Mucosa of rectum (tissue), 2 donors: ENCODE results near the gene CFAP53.

ENCODE experiments used
- H3K27ac ChIP-seq, 2 donors: one replicate each; pipeline ENCODE4 v1.7.0; 2013; ENCODE audit warnings: inconsistent platforms in 2 of 2, low read depth in 2 of 2, low read length in 2 of 2
- H3K27me3 ChIP-seq, 2 donors: one replicate each; pipeline ENCODE4 v1.7.0; 2013; ENCODE audit warnings: low read length in 2 of 2; ENCODE audit not compliant: control insufficient read depth in 2 of 2, insufficient read depth in 2 of 2
- H3K36me3 ChIP-seq, 2 donors: one replicate each; pipeline ENCODE4 v1.7.0; 2013; ENCODE audit warnings: low read length in 2 of 2; ENCODE audit not compliant: control insufficient read depth in 2 of 2, insufficient read depth in 2 of 2
- H3K4me1 ChIP-seq, 2 donors: one replicate each; pipeline ENCODE4 v1.7.0; 2013; ENCODE audit warnings: low read length in 2 of 2, mild to moderate bottlenecking in 1 of 2; ENCODE audit not compliant: control insufficient read depth in 2 of 2, insufficient read depth in 2 of 2
- H3K4me3 ChIP-seq, 2 donors: one replicate each; pipeline ENCODE4 v1.7.0; 2013; ENCODE audit warnings: low read length in 2 of 2
- H3K9ac ChIP-seq, 2 donors: one replicate each; pipeline ENCODE4 v1.7.0; 2013; ENCODE audit warnings: low read length in 2 of 2, low read depth in 1 of 2, mild to moderate bottlenecking in 1 of 2
- H3K9me3 ChIP-seq, 2 donors: one replicate each; pipeline ENCODE4 v1.7.0; 2013; ENCODE audit warnings: low read length in 2 of 2; ENCODE audit not compliant: control insufficient read depth in 2 of 2
- donor health status: healthy.
- donor health status: Normal muscosa, but diverticular disease.

The CFAP53 gene

DNA sequence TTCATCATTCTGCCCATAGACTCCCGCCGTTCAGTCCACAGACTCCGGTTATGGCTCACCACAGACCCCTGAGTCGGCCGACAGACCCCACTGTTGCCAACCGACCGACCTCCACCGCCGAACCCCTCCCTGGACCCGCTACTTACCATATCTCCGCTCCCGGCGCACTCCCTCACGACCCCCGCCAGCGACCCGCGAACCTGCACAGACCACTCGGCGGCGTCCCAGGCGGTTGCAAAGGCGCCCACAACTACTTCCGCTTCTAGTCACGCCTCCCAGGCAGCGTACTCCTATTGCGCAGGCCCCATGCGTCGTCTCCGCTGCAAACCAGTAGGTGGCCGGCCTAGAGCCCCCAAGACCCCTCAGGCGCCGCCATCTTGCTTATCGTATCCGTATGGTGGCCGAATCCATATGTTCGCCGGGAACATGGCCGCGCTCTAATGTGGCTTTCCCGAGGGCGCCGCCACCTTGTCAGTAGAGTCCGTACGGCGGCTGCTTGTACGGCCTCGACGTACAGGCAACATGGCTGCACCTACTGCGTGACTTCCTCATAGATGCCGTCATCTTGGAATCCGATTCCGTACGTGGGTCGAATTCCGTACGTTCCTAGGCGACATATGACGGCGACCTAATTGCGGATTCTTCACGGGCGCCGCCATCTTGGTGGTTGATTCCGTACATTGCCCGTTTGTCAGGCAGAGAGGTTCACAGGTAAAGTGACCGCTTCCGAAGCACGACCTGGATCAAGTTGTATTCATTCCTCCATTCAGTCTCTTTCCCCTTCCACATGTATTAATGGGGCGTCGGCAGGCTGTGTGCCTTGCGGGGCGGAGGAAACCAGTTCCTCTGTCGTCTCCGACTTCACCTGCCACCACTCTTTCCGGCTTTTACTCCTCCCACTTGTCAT lies 21.4 kb upstream of the CFAP53 start, which contains the start of gene CXXC1:
Gene CXXC1 (minus strand): TSS at position 252 of the 907 bp plus-strand sequence. CDS start 103 bp downstream, at position 149.
- peak within 1 kb of the TSS; percentile 92 to 93 for H3K9ac ChIP-seq
- no peaks in the 10 kb centered on the region for H3K9me3 ChIP-seq
- H3K4me3 ChIP-seq = peak within 1 kb of the TSS; percentile 83 to 99
- H3K36me3 ChIP-seq = peaks cover 18 to 31% of the 10 kb centered on the region in 2 donors
- H3K27ac ChIP-seq = peak within 1 kb of the TSS; percentile 83 to 87
- H3K27me3 ChIP-seq = no peaks in the 10 kb centered on the region
- peaks cover 9 to 14% of the 10 kb centered on the region in 2 donors for H3K4me1 ChIP-seq

GRCh38 chr18:50287028-50287440 lies 20.7 kb upstream of the CFAP53 start:
- no peaks in the 10 kb centered on the region for H3K27me3 ChIP-seq

DNA sequence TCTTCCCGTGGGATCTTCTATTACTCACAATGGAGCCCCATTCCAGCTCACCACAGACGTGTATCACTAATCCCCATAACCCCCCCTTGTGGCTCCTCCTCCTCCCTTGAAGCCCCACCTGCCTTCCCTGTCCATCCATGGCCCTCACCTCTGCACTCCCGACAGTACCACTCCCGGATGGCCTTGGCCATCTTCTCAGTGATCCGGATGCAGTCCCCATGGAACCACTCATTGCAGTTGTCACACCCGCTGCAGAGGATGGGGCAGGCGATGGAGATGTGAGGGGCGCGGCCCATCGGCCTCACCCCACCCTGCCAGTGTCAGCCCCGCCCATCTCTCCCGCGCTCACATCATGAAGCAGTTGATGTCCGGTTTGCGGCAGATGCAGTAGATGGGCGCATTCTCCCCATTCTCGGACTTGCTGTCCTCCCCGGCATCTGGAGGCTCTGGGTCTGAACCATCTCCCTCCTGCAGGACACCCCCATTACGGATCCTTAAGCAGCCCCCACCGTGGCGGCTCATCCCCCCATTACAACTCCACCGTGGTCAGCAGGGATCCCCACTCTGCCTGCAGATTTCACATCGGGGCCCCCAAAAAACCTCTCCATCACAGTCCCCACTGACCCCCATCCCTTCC lies 20.2 kb upstream of the CFAP53 start:
- Histone ChIP-seq H3K9ac (peak overlapping the region; percentile 92 to 93), H3K36me3 (peaks cover 18 to 37% of the 10 kb centered on the region in 2 donors), H3K9me3 (no peaks in the 10 kb centered on the region), H3K27me3 (no peaks in the 10 kb centered on the region), H3K27ac (peak overlapping the region in 1 of 2 donors; percentile 87), H3K4me3 (peak overlapping the region; percentile 83 to 99), H3K4me1 (peaks cover 12 to 19% of the 10 kb centered on the region in 2 donors)

More at GRCh38 chr18:50287028-50287440, 20.7 kb upstream of the CFAP53 start:
- Histone ChIP-seq H3K4me1 (peaks cover 10 to 16% of the 10 kb centered on the region in 2 donors), H3K9me3 (no peaks in the 10 kb centered on the region), H3K4me3 (peak overlapping the region; percentile 83 to 99), H3K9ac (peak overlapping the region; percentile 92 to 93), H3K36me3 (peaks cover 18 to 37% of the 10 kb centered on the region in 2 donors), H3K27ac (peak overlapping the region; percentile 83 to 87)

DNA sequence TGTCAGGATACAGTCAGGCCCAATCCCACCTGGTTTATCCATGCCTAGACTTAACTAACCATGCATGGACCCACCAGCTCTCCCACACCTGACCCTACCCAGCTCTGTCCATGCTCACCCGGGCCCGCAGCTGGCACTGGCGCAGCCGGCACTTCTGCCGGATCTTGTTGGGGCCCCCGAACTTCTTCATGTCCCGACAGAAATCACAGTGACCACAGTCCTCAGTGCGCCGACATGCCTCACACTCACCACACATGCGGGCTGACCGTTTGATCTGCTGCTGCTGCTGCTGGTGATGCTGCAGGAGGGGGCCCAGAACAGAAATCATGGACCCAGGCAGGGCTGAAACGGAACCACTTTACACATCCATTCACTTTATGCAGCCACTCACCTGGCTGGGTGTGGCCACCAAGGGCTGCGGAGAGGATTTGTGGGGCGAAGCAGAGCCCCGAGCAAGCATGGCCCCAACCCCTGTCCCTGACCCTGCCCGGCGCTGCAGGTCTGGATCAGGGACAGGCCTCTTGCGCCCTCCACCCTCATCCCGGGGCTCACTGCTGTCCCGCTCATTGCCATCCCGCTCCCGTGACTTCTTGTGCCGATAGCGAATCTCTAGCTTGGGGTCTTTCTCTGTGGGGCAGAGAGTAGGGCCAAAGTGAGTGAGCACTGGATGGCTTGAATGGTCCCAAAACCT lies 19.5 kb upstream of the CFAP53 start:
- Histone ChIP-seq H3K9me3 (no peaks in the 10 kb centered on the region), H3K4me3 (no peak overlapping the region), H3K27ac (no peak overlapping the region), H3K4me1 (peaks cover 16 to 21% of the 10 kb centered on the region in 2 donors), H3K36me3 (peaks cover 18 to 37% of the 10 kb centered on the region in 2 donors), H3K9ac (no peak overlapping the region), H3K27me3 (no peaks in the 10 kb centered on the region)

GRCh38 chr18:50285071-50285470 lies 18.8 kb upstream of the CFAP53 start:
- H3K36me3 ChIP-seq = peaks cover 18 to 39% of the 10 kb centered on the region in 2 donors

GRCh38 chr18:50284255-50284885 lies 18.1 kb upstream of the CFAP53 start:
- Histone ChIP-seq H3K36me3 (peaks cover 18 to 39% of the 10 kb centered on the region in 2 donors), H3K4me1 (peaks cover 29 to 32% of the 10 kb centered on the region in 2 donors), H3K9me3 (no peaks in the 10 kb centered on the region), H3K27me3 (no peaks in the 10 kb centered on the region), H3K9ac (no peak overlapping the region), H3K27ac (no peak overlapping the region), H3K4me3 (no peak overlapping the region)

More at GRCh38 chr18:50285071-50285470, 18.8 kb upstream of the CFAP53 start:
- peaks cover 23 to 28% of the 10 kb centered on the region in 2 donors for H3K4me1 ChIP-seq
- H3K9ac ChIP-seq = no peak overlapping the region
- H3K4me3 ChIP-seq = no peak overlapping the region
- no peak overlapping the region for H3K27ac ChIP-seq
- no peaks in the 10 kb centered on the region for H3K27me3 ChIP-seq
- H3K9me3 ChIP-seq = no peaks in the 10 kb centered on the region

DNA sequence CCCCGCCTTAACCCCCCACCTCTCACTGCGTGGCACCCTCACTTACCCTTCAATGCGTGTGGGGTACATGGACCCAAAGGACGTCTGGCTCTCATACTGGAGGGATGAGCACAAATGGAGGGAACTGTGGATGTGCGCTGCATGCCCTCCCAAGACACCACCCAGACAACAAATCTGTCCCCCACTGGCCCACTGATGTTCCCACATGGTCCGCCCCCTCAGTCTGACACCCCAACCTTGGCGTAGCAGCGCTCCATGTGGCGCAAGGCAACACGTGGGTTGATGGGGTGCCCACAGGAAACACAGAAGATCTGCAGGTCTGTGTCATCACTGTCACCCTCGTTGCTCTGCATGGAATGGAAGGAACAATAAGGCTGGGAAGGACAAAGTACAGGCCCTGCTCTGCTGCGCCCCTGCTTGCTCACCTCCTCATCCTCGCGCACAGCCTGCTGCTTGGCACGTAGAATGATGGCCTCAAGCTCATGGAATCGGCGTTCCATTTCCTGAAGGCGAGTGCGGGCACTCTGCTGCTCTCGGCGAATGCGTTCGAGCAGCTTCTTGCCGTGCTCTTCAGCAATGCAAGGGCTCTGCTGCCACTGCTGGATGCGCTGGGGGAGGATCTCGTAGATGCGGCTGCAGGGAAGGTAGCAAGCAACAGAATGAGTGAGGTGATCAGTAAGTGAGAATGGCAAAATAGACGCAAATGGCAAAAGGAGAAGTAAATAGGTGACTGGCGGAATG lies 17.3 kb upstream of the CFAP53 start:
- Histone ChIP-seq H3K4me3 (no peak overlapping the region), H3K27ac (no peak overlapping the region), H3K27me3 (no peaks in the 10 kb centered on the region), H3K4me1 (peaks cover 31 to 32% of the 10 kb centered on the region in 2 donors), H3K9ac (no peak overlapping the region), H3K9me3 (no peaks in the 10 kb centered on the region), H3K36me3 (peaks cover 23 to 44% of the 10 kb centered on the region in 2 donors)

DNA sequence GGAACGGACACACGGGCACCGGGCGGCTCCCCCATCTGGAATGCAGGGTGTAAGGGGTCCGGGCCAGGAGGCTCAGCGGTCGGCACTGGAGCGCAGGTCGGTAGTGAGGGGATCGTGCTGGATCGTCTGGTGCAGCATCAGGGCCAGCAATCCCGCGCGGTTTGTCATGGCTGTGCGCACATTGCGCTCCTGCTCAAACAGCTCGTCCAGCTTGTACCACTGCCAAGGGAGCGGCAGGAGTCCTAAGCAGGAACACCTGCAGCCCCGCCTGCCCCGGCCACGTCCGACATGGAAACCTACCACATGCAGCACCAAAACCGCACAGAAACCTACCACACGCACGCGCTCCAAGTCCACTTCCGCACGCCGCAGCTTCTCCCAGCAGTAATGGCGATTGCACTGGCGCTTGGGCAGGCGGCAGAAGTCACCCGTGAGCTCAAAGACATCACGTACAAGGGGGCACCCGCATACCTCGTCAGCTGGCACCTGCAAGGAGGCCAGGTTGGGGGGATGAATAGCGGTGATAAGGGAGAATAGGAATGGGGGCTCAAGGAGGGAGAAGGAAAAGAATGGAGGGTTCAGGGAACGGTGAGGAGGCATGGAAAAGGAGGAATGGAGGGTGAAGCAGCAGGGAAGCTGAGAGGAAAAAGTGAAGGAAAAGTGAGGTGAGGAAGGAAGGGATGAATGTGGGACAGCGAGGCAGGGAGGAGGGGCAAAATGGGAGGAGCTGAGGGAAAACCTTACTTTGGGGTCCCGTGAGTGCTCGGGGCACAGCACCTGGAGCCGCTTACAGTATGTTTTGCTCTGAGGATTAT lies 16.4 kb upstream of the CFAP53 start:
- Histone ChIP-seq H3K9me3 (no peaks in the 10 kb centered on the region), H3K4me1 (peaks cover 31 to 32% of the 10 kb centered on the region in 2 donors), H3K36me3 (peaks cover 29 to 47% of the 10 kb centered on the region in 2 donors), H3K27ac (no peak overlapping the region), H3K27me3 (no peaks in the 10 kb centered on the region), H3K9ac (no peak overlapping the region), H3K4me3 (no peak overlapping the region)
